Stomach smooth muscle (tissue), 2 donors: ENCODE results near the gene OASL.

Experiments
- H3K27ac ChIP-seq: one replicate; pipeline ENCODE4 v1.7.0; 2013; ENCODE audit warnings: mild to moderate bottlenecking, low read length, inconsistent platforms
- H3K27me3 ChIP-seq, 2 donors: one replicate each; pipeline ENCODE4 v1.7.0; 2013; ENCODE audit warnings: low read length in 2 of 2; ENCODE audit not compliant: insufficient read depth in 2 of 2, control insufficient read depth in 1 of 2
- H3K36me3 ChIP-seq, 2 donors: one replicate each; pipeline ENCODE4 v1.7.0; 2013; ENCODE audit warnings: low read length in 2 of 2; ENCODE audit not compliant: control insufficient read depth in 2 of 2, insufficient read depth in 2 of 2
- H3K4me1 ChIP-seq: one replicate; pipeline ENCODE4 v1.7.0; 2013; ENCODE audit warnings: low read length; ENCODE audit not compliant: control insufficient read depth, insufficient read depth
- H3K4me3 ChIP-seq, 2 donors: one replicate each; pipeline ENCODE4 v1.7.0; 2013; ENCODE audit warnings: low read length in 2 of 2
- H3K9ac ChIP-seq, 2 donors: one replicate each; pipeline ENCODE4 v1.7.0; 2013; ENCODE audit warnings: low read length in 2 of 2, mild to moderate bottlenecking in 1 of 2
- H3K9me3 ChIP-seq, 2 donors: one replicate each; pipeline ENCODE4 v1.7.0; 2013; ENCODE audit warnings: low read length in 2 of 2; ENCODE audit not compliant: control insufficient read depth in 2 of 2
- donor health status: healthy.
- donor health status: Pancreatic carcinoma.

OASL gene

GRCh38 chr12:121000530-121000929 lies 38.5 kb downstream of the OASL start:
- H3K27me3 ChIP-seq, result peaks cover 8 to 12% of the 10 kb centered on the region in 2 donors
- H3K27ac ChIP-seq, result no peak overlapping the region
- no peak overlapping the region for H3K4me3 ChIP-seq
- no peak overlapping the region for H3K9ac ChIP-seq
- peaks cover 18 to 22% of the 10 kb centered on the region in 2 donors for H3K36me3 ChIP-seq
- no peaks in the 10 kb centered on the region for H3K9me3 ChIP-seq
- H3K4me1 ChIP-seq, result no peaks in the 10 kb centered on the region

DNA sequence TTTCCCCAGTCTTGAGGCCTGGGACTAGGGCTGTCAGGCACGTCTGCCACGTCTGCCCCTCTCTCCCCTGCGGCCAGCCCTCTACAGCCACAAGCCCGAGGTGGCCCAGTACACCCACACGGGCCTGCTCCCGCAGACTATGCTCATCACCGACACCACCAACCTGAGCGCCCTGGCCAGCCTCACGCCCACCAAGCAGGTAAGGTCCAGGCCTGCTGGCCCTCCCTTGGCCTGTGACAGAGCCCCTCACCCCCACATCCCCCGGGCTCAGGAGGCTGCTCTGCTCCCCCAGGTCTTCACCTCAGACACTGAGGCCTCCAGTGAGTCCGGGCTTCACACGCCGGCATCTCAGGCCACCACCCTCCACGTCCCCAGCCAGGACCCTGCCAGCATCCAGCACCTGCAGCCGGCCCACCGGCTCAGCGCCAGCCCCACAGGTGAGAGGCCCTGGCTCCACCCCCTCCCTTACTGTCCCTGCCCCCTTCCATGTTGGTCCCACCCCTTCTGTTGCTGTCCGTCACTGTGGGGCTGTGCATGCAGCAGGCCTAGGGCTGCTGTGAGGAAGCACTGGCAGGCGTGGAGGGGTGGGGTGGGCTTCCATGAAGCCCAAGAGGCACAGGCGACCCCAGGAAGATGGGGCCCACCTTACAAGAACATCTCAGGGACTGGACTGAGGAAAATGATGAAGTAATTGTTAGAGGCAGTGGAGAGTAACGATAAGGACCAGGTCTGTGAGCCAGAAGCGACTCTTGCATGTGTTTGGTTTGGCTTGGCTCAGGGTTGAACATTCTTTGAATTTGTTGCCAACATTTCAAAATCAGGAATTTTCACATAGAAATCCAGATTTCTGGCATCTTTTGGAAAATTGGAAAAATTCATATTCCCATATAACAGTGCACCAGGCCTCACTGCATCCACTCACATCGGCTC lies 39.6 kb downstream of the OASL start:
- peaks cover 8 to 12% of the 10 kb centered on the region in 2 donors for H3K27me3 ChIP-seq
- no peak overlapping the region for H3K9ac ChIP-seq
- H3K4me3 ChIP-seq, result no peak overlapping the region
- H3K9me3 ChIP-seq, result no peaks in the 10 kb centered on the region
- no peaks in the 10 kb centered on the region for H3K4me1 ChIP-seq
- no peak overlapping the region for H3K27ac ChIP-seq
- peaks cover 14 to 17% of the 10 kb centered on the region in 2 donors for H3K36me3 ChIP-seq

GRCh38 chr12:120998435-120998834 lies 40.6 kb downstream of the OASL start:
- H3K9me3 ChIP-seq, result no peaks in the 10 kb centered on the region
- no peak overlapping the region for H3K9ac ChIP-seq
- no peak overlapping the region for H3K27ac ChIP-seq
- peaks cover 8 to 12% of the 10 kb centered on the region in 2 donors for H3K27me3 ChIP-seq
- H3K4me1 ChIP-seq, result no peaks in the 10 kb centered on the region
- H3K4me3 ChIP-seq, result no peak overlapping the region
- peaks cover 5 to 7% of the 10 kb centered on the region in 2 donors for H3K36me3 ChIP-seq

GRCh38 chr12:120997448-120997847 lies 41.6 kb downstream of the OASL start:
- Histone ChIP-seq H3K9ac (no peak overlapping the region), H3K4me3 (no peak overlapping the region), H3K9me3 (no peaks in the 10 kb centered on the region), H3K36me3 (peaks cover 0 to 5% of the 10 kb centered on the region in 2 donors), H3K27ac (no peak overlapping the region), H3K4me1 (no peaks in the 10 kb centered on the region), H3K27me3 (peaks cover 8 to 12% of the 10 kb centered on the region in 2 donors)

DNA sequence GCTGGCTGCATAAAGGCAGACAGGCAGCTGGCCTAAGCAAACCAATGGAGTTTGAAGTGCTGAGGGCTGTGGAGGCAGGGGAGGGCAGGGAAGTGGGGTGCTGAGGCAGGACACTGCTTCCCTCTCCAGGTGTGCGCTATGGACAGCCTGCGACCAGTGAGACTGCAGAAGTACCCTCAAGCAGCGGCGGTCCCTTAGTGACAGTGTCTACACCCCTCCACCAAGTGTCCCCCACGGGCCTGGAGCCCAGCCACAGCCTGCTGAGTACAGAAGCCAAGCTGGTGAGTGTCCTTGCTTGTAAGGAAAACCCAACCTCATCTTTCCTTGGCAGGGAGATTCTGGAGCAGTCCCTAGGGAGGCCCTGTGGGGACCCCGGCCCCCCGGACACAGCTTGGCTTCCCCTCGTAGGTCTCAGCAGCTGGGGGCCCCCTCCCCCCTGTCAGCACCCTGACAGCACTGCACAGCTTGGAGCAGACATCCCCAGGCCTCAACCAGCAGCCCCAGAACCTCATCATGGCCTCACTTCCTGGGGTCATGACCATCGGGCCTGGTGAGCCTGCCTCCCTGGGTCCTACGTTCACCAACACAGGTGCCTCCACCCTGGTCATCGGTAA lies 42.8 kb downstream of the OASL start:
- Histone ChIP-seq H3K27me3 (peaks cover 8 to 12% of the 10 kb centered on the region in 2 donors), H3K9ac (no peak overlapping the region), H3K9me3 (no peaks in the 10 kb centered on the region), H3K4me3 (no peak overlapping the region), H3K27ac (no peak overlapping the region), H3K4me1 (no peaks in the 10 kb centered on the region), H3K36me3 (no peaks in the 10 kb centered on the region)

GRCh38 chr12:120994589-120995337 lies 44.3 kb downstream of the OASL start:
- H3K9me3 ChIP-seq, result no peaks in the 10 kb centered on the region
- H3K9ac ChIP-seq, result no peak overlapping the region
- H3K27me3 ChIP-seq, result peaks cover 8 to 12% of the 10 kb centered on the region in 2 donors
- H3K4me3 ChIP-seq, result no peak overlapping the region
- no peaks in the 10 kb centered on the region for H3K36me3 ChIP-seq
- H3K4me1 ChIP-seq, result no peaks in the 10 kb centered on the region
- H3K27ac ChIP-seq, result no peak overlapping the region

- H3K9me3 ChIP-seq, result no peaks in the 10 kb centered on the region
These were observed 45.0 kb downstream of the OASL start for GRCh38 chr12:120994059-120994458.

DNA sequence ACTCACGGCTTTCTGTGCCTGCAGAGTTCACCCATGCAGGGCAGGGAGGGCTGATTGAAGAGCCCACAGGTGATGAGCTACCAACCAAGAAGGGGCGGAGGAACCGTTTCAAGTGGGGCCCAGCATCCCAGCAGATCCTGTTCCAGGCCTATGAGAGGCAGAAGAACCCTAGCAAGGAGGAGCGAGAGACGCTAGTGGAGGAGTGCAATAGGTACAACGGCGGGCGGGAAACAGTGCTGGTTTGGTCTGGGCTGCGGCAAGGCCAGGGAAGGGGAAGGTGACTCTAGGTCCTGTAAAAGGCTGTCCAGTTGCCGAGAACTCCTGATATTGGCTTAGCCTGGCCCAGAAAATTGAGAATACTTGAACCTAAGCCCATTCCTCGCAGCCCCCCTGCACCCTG lies 45.5 kb downstream of the OASL start:
- Histone ChIP-seq H3K27me3 (peaks cover under 1 to 7% of the 10 kb centered on the region in 2 donors), H3K36me3 (no peaks in the 10 kb centered on the region), H3K9ac (no peak overlapping the region), H3K9me3 (no peaks in the 10 kb centered on the region), H3K27ac (no peak overlapping the region), H3K4me3 (no peak overlapping the region), H3K4me1 (no peaks in the 10 kb centered on the region)

More at GRCh38 chr12:120994059-120994458, 45.0 kb downstream of the OASL start:
- Histone ChIP-seq H3K4me3 (no peak overlapping the region), H3K36me3 (no peaks in the 10 kb centered on the region), H3K27ac (no peak overlapping the region), H3K27me3 (peaks cover 6 to 10% of the 10 kb centered on the region in 2 donors), H3K9ac (no peak overlapping the region), H3K4me1 (no peaks in the 10 kb centered on the region)

GRCh38 chr12:120992989-120993388 lies 46.1 kb downstream of the OASL start:
- H3K9ac ChIP-seq, result no peak overlapping the region
- H3K36me3 ChIP-seq, result no peaks in the 10 kb centered on the region
- H3K4me1 ChIP-seq, result no peaks in the 10 kb centered on the region

GRCh38 chr12:120991965-120992364 lies 47.1 kb downstream of the OASL start:
- Histone ChIP-seq H3K4me1 (no peaks in the 10 kb centered on the region), H3K9ac (no peak overlapping the region), H3K9me3 (no peaks in the 10 kb centered on the region), H3K27ac (no peak overlapping the region), H3K4me3 (no peak overlapping the region), H3K36me3 (no peaks in the 10 kb centered on the region), H3K27me3 (no peaks in the 10 kb centered on the region)

More at GRCh38 chr12:120992989-120993388, 46.1 kb downstream of the OASL start:
- no peaks in the 10 kb centered on the region for H3K9me3 ChIP-seq
- no peak overlapping the region for H3K4me3 ChIP-seq
- H3K27ac ChIP-seq, result no peak overlapping the region
- H3K27me3 ChIP-seq, result peaks cover 0 to 5% of the 10 kb centered on the region in 2 donors
